Testis (tissue), 3 donors: Measurements from ENCODE around the gene PLEKHM3. TPM values are rescaled to one million over a fixed set of nuclear protein-coding genes. Genes with fewer than 3 reads are reported as not detected.

Experiments used
- DNase-seq: peaks from one replicate; pipeline ENCODE4 v3.0.0-alpha.2; 2019
- H3K27ac ChIP-seq, 2 donors: fragments of 200-600 bp; sonication (generic); one replicate each; pipeline ENCODE4 v1.5.1; 2019
- H3K27me3 ChIP-seq: fragments of 200-600 bp; sonication (generic); one replicate; pipeline ENCODE4 v1.5.1; 2019
- H3K36me3 ChIP-seq: fragments of 200-600 bp; sonication (generic); one replicate; pipeline ENCODE4 v1.5.1; 2017; ENCODE audit warnings: low read depth; ENCODE audit errors: missing control alignments
- H3K4me1 ChIP-seq: fragments of 200-600 bp; sonication (generic); one replicate; pipeline ENCODE4 v1.5.1; 2019
- H3K4me3 ChIP-seq, 2 donors: fragments of 200-600 bp; sonication (generic); one replicate each; pipeline ENCODE4 v1.5.1; 2017 to 2019
- H3K9me3 ChIP-seq: fragments of 200-600 bp; sonication (generic); one replicate; pipeline ENCODE4 v1.5.1; 2017
- CTCF ChIP-seq, 3 experiments: fragments of 450-650 bp in 2 of 3; fragments of 200-600 bp in 1 of 3; sonication (generic) in 1 of 3; IDR thresholded peaks; one replicate each; pipeline ENCODE4 v1.5.1; 2016 to 2019; ENCODE audit warnings: antibody characterized with exemption in 3 of 3, mild to moderate bottlenecking in 2 of 3, moderate library complexity in 1 of 3
- POLR2A ChIP-seq: fragments of 450-650 bp; IDR thresholded peaks from one replicate; pipeline ENCODE4 v1.6.1; 2017; ENCODE audit warnings: antibody characterized with exemption, mild to moderate bottlenecking, moderate library complexity
- WGBS, 2 donors: methylation state at CpG; one replicate each; pipeline ENCODE4 v1.1.5; 2018; 5-methylcytosine and 5-hydroxymethylcytosine counted together
- intact Hi-C: fragments of 100-400 bp; cut with DNase I; formaldehyde crosslinking; loops from one replicate; pipeline ENCODE4 v1.15.1; 2023; ENCODE audit warnings: low total_unique reads
- polyA plus RNA-seq: library from polyadenylated mRNA; stranded (reverse); fragments of 350-450 nt; fragmentation: Illumina TruSeq; extraction: RNeasy Lipid Tissue Mini Kit (QIAGEN cat#74804); gene quantifications from one replicate; pipeline ENCODE4 v1.2.3, GENCODE V29; 2014; ENCODE audit warnings: low read depth, low replicate concordance; ENCODE audit not compliant: insufficient read depth
- total RNA-seq, 2 donors: library from RNA; depleted of rRNA; stranded (reverse); fragments of >200 nt; gene quantifications; one replicate each; pipeline ENCODE4 v1.2.3, GENCODE V29; 2016

PLEKHM3 gene
- total and polyA plus RNA-seq, 3 donors from 2014 or later, result 12.5 to 24.6 (median 21.9) TPM

GRCh38 chr2:208017721-208018120 is 7.6 kb downstream of the PLEKHM3 start:
- TF ChIP-seq CTCF (IDR thresholded peaks at IDR 0.05) (no peak), POLR2A (no peak)
- 84 to 85% methylated on average over 5 of the region's 5 CpGs for WGBS, 2 donors
- DNase-seq, result no peak
- H3K27ac ChIP-seq, result no peak overlapping the region
- no peaks in the 10 kb centered on the region for H3K9me3 ChIP-seq
- H3K4me3 ChIP-seq, result no peak overlapping the region
- H3K4me1 ChIP-seq, result peaks cover 7% of the 10 kb centered on the region
- H3K36me3 ChIP-seq, result no peaks in the 10 kb centered on the region
- H3K27me3 ChIP-seq, result no peaks in the 10 kb centered on the region
- intact Hi-C loops, result no loop called here

GRCh38 chr2:208015475-208015874 is 9.9 kb downstream of the PLEKHM3 start:
- TF ChIP-seq CTCF (IDR thresholded peaks at IDR 0.05) (no peak), POLR2A (no peak)
- DNase-seq, result no peak
- intact Hi-C loops, result no loop called here
- H3K36me3 ChIP-seq, result no peaks in the 10 kb centered on the region
- H3K27ac ChIP-seq, result no peak overlapping the region
- no peak overlapping the region for H3K4me3 ChIP-seq
- H3K27me3 ChIP-seq, result no peaks in the 10 kb centered on the region
- peaks cover 7% of the 10 kb centered on the region for H3K4me1 ChIP-seq
- WGBS, 2 donors, result 61 to 67% methylated on average over 2 of the region's 2 CpGs
- no peaks in the 10 kb centered on the region for H3K9me3 ChIP-seq

- Histone ChIP-seq H3K4me3 (no peak overlapping the region), H3K36me3 (no peaks in the 10 kb centered on the region), H3K4me1 (peaks cover 7% of the 10 kb centered on the region), H3K27ac (no peak overlapping the region), H3K9me3 (no peaks in the 10 kb centered on the region), H3K27me3 (no peaks in the 10 kb centered on the region)
- intact Hi-C loops, result no loop called here
- TF ChIP-seq CTCF (IDR thresholded peaks at IDR 0.05) (no peak), POLR2A (no peak)
- WGBS, 2 donors, result 87 to 95% methylated on average over 9 of the region's 9 CpGs
- no peak for DNase-seq
These were observed 11.8 kb downstream of the PLEKHM3 start for GRCh38 chr2:208013285-208014178.

- Histone ChIP-seq H3K4me3 (no peak overlapping the region), H3K27ac (no peak overlapping the region), H3K4me1 (peaks cover 7% of the 10 kb centered on the region), H3K27me3 (no peaks in the 10 kb centered on the region), H3K9me3 (no peaks in the 10 kb centered on the region), H3K36me3 (no peaks in the 10 kb centered on the region)
- DNase-seq, result no peak
- TF ChIP-seq POLR2A, result no peak
- no peak for TF ChIP-seq CTCF (IDR thresholded peaks at IDR 0.05)
- intact Hi-C loops, result no loop called here
These were observed 12.9 kb downstream of the PLEKHM3 start for GRCh38 chr2:208012449-208012848.

GRCh38 chr2:208010506-208010905 is 14.8 kb downstream of the PLEKHM3 start:
- H3K9me3 ChIP-seq, result no peaks in the 10 kb centered on the region
- no peak for DNase-seq
- intact Hi-C loops, result no loop called here
- no peaks in the 10 kb centered on the region for H3K27me3 ChIP-seq
- peaks cover 7% of the 10 kb centered on the region for H3K4me1 ChIP-seq
- no peak overlapping the region for H3K27ac ChIP-seq
- no peaks in the 10 kb centered on the region for H3K36me3 ChIP-seq
- H3K4me3 ChIP-seq, result no peak overlapping the region
- TF ChIP-seq POLR2A (no peak), CTCF (IDR thresholded peaks at IDR 0.05) (no peak)
